ENCODE results near the gene CCNL1.

CCNL1 gene

GRCh38 chr3:157167371-157168042, 7.6 kb upstream of the CCNL1 start:
- no peak for DNase-seq

- no peak for DNase-seq
Measured at GRCh38 chr3:157166561-157166960, 6.6 kb upstream of the CCNL1 start.

DNA sequence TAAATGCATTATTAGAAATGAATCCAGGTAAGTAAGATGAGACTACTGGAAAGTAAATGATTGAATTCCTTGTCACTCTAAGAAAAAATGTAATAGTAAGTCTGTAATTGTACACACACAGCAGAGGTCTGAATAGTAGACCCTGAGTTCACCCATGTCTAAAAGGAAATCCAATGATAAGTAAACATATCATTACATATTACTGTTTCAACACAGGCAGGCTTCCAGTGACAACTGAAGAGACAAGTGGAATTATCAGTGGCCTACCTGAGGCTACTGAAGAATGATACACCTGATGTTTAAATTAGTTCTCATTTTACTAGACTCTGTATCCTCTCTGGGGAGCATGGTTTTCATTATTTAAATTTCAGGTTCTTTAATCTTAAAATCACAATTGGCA, 6.2 kb upstream of the CCNL1 start:
- no peak for DNase-seq

GRCh38 chr3:157163217-157163953, 3.4 kb upstream of the CCNL1 start:
- no peak for DNase-seq

DNA sequence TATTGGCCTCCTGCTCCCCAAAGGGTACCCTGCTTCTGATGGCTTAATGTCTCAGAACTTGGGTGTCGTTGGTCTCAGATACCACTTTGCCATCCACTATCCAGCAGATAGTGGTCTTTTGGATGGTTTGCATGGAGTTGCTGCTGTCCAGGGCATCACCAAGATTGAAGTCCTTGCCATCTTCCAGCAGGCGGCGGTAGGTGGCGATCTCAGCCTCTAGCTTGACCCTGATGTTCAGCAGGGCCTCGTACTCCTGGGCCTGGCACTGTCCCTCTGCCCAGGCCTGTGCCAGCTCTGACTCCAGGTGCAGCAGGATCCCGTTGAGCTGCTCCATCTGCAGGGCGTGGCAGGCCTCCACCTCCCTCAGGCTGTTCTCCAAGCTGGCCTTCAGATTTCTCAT, 2.7 kb upstream of the CCNL1 start:
- peak; percentile 4 to 28 for DNase-seq

GRCh38 chr3:157160658-157161424, 894 bp upstream of the CCNL1 start:
- peak; percentile 38 to 44 for DNase-seq

- peak; percentile 38 to 51 for DNase-seq
Measured at GRCh38 chr3:157159037-157159761, 748 bp downstream of the CCNL1 start.

DNA sequence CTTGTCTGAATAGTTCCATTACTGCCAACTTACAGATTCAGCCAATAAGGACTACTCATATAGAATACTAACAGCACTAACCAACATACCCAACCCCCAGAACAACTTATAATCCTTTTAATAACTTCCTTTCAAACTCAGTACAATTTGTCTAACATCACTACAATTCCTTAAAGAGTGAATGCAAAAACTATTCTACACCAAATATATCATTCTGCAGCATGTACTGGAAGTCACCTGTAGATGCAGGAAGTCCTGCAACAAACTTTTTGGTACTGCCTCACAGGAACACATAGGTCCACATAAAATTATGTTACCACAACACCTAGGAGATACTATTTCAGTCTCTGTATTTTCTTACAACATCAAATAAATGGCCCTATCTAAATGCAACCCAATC, 2.1 kb downstream of the CCNL1 start:
- DNase-seq = no peak

GRCh38 chr3:157156837-157157635, 2.9 kb downstream of the CCNL1 start:
- no peak for DNase-seq

DNA sequence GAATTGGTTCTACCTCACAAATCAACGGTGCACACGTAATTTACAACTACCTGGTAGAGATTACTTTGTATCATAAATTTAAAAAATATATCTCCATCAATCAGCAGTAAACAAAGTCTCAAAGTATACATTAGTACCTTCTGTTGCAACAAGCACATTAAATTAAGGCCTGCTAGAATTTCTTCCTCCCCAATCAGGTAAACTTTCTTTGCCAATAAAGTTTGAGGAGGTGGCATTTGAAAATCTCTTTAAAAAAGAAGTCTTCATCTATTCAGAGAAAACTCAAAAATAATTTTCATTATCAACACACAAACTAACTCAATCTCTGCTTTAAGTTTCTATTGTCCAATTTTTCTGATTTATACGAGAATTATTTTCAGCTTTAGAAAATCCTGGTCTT, 4.4 kb downstream of the CCNL1 start:
- no peak for DNase-seq

GRCh38 chr3:157154563-157155330, 5.2 kb downstream of the CCNL1 start:
- no peak for DNase-seq

DNA sequence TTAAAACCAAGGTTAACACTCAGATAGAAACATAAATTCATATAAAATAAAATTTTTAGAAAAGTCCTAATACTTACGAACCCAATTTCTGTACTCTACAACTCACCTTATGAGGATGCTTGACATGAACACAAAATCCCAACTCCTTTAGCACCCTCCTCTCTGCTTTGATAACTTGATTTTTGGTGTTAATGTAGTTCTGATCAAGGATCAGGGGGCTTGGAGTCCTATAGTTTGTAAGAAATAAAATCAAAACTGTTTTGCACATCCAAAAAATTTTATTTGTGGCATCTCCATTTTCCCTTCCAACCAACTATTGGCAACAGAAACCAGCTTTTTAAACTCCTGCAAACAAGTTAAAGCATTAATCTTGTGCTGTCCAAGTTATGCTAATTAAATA, 7.0 kb downstream of the CCNL1 start:
- no peak for DNase-seq

- DNase-seq = no peak
Measured at GRCh38 chr3:157152438-157152837, 7.5 kb downstream of the CCNL1 start.

- no peak for DNase-seq
Measured at GRCh38 chr3:157151627-157152026, 8.3 kb downstream of the CCNL1 start.

DNA sequence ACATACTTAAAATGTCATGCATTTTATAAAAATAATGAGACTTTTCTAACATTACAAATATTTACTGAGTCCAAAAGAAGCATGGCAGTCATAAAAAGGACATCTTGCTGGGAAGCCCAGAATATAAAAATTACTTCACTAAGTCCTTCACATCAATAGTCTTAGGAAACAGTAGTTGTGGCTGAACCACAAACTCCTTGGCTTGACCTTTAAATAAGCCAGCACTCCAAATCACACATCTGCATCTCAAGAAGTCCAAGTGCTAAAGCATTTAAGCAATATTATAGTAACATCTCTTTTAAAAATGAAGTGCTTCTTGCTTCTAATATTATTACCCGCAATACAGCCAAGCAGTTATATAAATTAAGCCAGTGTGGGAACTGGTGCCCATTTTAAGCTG, 8.8 kb downstream of the CCNL1 start:
- no peak for DNase-seq

- no peak for DNase-seq
Measured at GRCh38 chr3:157149136-157149696, 10.7 kb downstream of the CCNL1 start.

DNA sequence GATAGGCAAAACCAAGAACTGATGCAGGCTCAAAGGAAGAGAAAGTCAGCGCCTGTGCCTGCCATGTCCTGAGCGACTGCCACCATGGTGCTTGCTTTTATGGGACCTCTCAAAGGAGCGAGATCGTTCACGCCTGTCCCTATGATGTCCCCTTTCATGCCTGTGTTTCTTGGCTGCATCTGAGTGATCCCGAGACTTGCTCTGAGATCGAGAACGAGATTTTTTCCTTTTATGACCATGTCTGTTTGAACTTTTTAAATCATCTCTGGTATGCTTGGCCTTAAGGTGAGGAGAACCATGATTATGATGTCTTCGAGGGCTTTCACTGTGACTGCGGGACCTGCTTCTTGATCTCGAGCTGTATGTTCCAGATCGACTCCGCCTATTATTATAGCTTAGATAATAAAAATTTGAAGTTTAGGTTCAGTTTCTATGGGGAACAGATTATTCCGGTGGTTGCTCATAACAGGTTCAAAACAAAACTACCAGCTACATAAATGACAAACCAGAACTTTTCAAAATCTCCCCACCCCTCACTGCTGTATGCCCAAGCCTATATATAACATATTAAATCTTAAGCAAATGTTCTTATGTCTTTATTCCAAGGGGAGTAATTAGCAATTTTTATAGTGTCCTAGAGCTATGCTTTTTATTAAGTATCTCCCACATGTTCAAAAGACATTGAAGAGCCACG, 11.6 kb downstream of the CCNL1 start:
- DNase-seq = no peak

DNA sequence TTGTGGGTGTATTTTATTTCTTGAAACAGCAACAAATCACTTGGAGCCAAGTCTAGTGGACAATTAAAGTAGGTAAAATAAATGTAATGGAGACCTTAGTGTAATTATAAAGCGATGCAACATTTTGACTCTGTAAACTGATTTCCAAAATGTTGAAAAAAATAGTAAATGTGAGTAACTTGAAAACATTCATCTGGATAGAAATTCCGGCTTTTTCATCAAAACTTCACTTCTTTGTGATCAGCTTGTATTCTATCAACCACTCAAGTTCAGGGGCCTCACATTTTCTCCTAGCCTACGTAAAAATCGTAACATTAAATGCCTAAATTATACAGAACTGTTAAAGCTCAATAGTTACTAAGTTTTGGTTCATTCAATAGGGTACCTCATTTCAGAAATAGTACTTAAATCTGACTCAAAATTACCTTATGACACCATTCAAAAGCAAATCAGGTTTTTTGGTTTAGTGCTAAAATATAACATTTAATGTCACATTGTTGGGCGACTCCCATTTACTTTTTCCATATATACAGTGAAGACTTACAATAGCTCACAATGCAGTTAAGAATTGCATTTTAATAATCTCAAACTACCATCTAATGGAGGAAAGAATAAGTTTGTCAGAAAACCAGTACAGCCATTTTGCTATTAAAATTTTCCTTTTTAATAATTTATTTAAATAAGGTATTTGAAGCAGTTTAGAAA, 12.7 kb downstream of the CCNL1 start:
- DNase-seq = no peak

DNA sequence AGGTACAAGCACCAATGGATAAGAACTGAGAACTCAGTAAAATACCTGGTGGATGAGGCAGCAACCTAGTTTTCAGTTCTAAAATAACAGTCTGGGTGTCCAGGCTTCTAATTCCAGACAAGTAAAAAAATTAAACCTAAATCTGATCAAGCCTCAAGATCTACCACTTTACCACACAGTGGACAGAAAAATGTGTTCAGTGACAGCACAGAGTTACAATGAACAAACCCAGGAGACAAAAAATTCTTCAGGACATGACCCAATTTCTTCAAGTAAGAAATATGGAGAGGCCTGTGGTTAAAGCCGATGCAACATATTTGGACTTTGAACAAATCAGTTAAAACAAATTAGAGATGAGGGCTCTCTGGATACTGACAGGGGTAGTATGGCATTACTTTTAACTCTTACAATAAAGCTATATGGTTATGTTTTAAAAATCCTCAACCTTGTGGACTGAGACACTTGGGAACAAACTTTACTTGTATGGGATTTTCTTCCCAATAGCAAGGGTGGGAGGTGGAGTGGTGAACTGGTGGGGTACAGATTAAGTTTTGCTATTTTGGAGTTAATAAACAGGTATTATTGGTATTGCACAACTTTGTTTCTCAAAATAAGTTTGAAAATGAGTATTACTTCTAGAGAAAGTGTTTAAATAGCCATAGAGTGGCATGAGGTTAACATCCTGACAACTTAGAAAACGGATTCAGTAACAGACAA, 14.2 kb downstream of the CCNL1 start:
- no peak for DNase-seq

Data from SHP77 (cell line).